Mesenchymal stem cell (in vitro differentiated cells and primary cell): Measurements from ENCODE around the gene CARD11.

Source experiments
- DNase-seq: peaks from one replicate; pipeline ENCODE4 v3.0.0-alpha.2; 2013
- H2AFZ ChIP-seq: one replicate; pipeline ENCODE4 v1.6.1; 2013; ENCODE audit warnings: low read depth, mild to moderate bottlenecking, control low read depth, inconsistent platforms, low read length, moderate library complexity
- H2AK5ac ChIP-seq: 2 replicates; pipeline ENCODE4 v1.6.1; 2013; ENCODE audit warnings: low read length, moderate library complexity, mild to moderate bottlenecking, inconsistent platforms; ENCODE audit not compliant: severe bottlenecking
- H2BK120ac ChIP-seq: one replicate; pipeline ENCODE4 v1.6.1; 2013; ENCODE audit warnings: low read depth, mild to moderate bottlenecking, inconsistent platforms, low read length, moderate library complexity
- H2BK12ac ChIP-seq, 2 experiments: one replicate each; pipeline ENCODE4 v1.6.1; 2013; ENCODE audit warnings: inconsistent platforms in 2 of 2, low read length in 2 of 2, mild to moderate bottlenecking in 2 of 2, moderate library complexity in 2 of 2, control low read depth in 1 of 2
- H2BK15ac ChIP-seq: one replicate; pipeline ENCODE4 v1.6.1; 2013; ENCODE audit warnings: mild to moderate bottlenecking, low read depth, inconsistent platforms; ENCODE audit not compliant: poor library complexity, severe bottlenecking
- H2BK5ac ChIP-seq: 2 replicates; pipeline ENCODE4 v1.6.1; 2013; ENCODE audit warnings: low read depth, mild to moderate bottlenecking, low read length, control low read depth, inconsistent platforms; ENCODE audit not compliant: poor library complexity, severe bottlenecking
- H3K14ac ChIP-seq, 2 experiments: one replicate each; pipeline ENCODE4 v1.6.1; 2013; ENCODE audit warnings: inconsistent platforms in 2 of 2, low read length in 2 of 2, control low read depth in 1 of 2, mild to moderate bottlenecking in 1 of 2, moderate library complexity in 1 of 2
- H3K18ac ChIP-seq, 2 experiments: one replicate each; pipeline ENCODE4 v1.6.1; 2013; ENCODE audit warnings: inconsistent platforms in 2 of 2, low read length in 2 of 2, control low read depth in 1 of 2, low read depth in 1 of 2, mild to moderate bottlenecking in 1 of 2
- H3K23ac ChIP-seq, 2 experiments: one replicate each; pipeline ENCODE4 v1.6.1; 2013; ENCODE audit warnings: inconsistent platforms in 2 of 2, low read length in 2 of 2, mild to moderate bottlenecking in 2 of 2, moderate library complexity in 2 of 2, control low read depth in 1 of 2
- H3K27ac ChIP-seq: 2 replicates; pipeline ENCODE4 v1.5.1; 2013; ENCODE audit warnings: mild to moderate bottlenecking, moderate library complexity, low read length, control low read depth, inconsistent platforms; ENCODE audit not compliant: poor library complexity, severe bottlenecking
- H3K27me3 ChIP-seq, 2 experiments: 2 replicates each; pipeline versions ENCODE4 v1.6.1 to v1.7.0; 2013; ENCODE audit warnings: low read length in 2 of 2, mild to moderate bottlenecking in 2 of 2, moderate library complexity in 2 of 2, control low read depth in 1 of 2, inconsistent platforms in 1 of 2; ENCODE audit not compliant: control insufficient read depth in 1 of 2, insufficient read depth in 1 of 2
- H3K36me3 ChIP-seq, 2 experiments: 2 replicates each; pipeline versions ENCODE4 v1.6.1 to v1.7.0; 2013; ENCODE audit warnings: low read length in 2 of 2, control low read depth in 1 of 2, inconsistent platforms in 1 of 2, low read depth in 1 of 2, mild to moderate bottlenecking in 1 of 2; ENCODE audit not compliant: insufficient read depth in 2 of 2, control insufficient read depth in 1 of 2
- H3K4ac ChIP-seq, 2 experiments: one replicate each; pipeline ENCODE4 v1.6.1; 2013; ENCODE audit warnings: inconsistent platforms in 2 of 2, low read length in 2 of 2, mild to moderate bottlenecking in 2 of 2, moderate library complexity in 2 of 2, control low read depth in 1 of 2, low read depth in 1 of 2
- H3K4me1 ChIP-seq: 2 replicates; pipeline ENCODE4 v1.6.1; 2013; ENCODE audit warnings: low read depth, low read length, control low read depth; ENCODE audit not compliant: control insufficient read depth, insufficient read depth
- H3K4me2 ChIP-seq: 2 replicates; pipeline ENCODE4 v1.6.1; 2013; ENCODE audit warnings: low read length, mild to moderate bottlenecking, inconsistent platforms; ENCODE audit not compliant: poor library complexity, severe bottlenecking
- H3K4me3 ChIP-seq, 2 experiments: 2 replicates each; pipeline versions ENCODE4 v1.5.1 to v1.7.0; 2013; ENCODE audit warnings: low read length in 2 of 2, mild to moderate bottlenecking in 2 of 2, control low read depth in 1 of 2, low read depth in 1 of 2; ENCODE audit not compliant: insufficient read depth in 1 of 2
- H3K79me1 ChIP-seq: replicated peaks from 2 replicates; pipeline ENCODE4 v1.6.1; 2013; ENCODE audit warnings: mild to moderate bottlenecking, control low read depth, low read length, inconsistent platforms; ENCODE audit not compliant: poor library complexity, severe bottlenecking
- H3K9ac ChIP-seq: 2 replicates; pipeline ENCODE4 v1.7.0; 2013; ENCODE audit warnings: mild to moderate bottlenecking, low read length, moderate library complexity
- H3K9me3 ChIP-seq: 2 replicates; pipeline ENCODE4 v1.7.0; 2013; ENCODE audit warnings: mild to moderate bottlenecking, low read length; ENCODE audit not compliant: control insufficient read depth
- H4K8ac ChIP-seq: one replicate; pipeline ENCODE4 v1.6.1; 2013; ENCODE audit warnings: inconsistent platforms, mild to moderate bottlenecking, low read length, moderate library complexity
- H4K91ac ChIP-seq: one replicate; pipeline ENCODE4 v1.6.1; 2013; ENCODE audit warnings: mild to moderate bottlenecking, low read length, inconsistent platforms
- WGBS: methylation state at CpG from one replicate; pipeline ENCODE4 v1.1.7; 2013; ENCODE audit warnings: mixed read lengths; 5-methylcytosine and 5-hydroxymethylcytosine counted together

The CARD11 gene

GRCh38 chr7:2912684-2913439 is 130.8 kb downstream of the CARD11 start:
- Histone ChIP-seq H3K27ac (no peak overlapping the region), H3K14ac (no peak overlapping the region), H2BK5ac (no peak overlapping the region), H2BK12ac (no peak overlapping the region), H2AFZ (no peak overlapping the region), H3K18ac (no peak overlapping the region), H2BK15ac (no peak overlapping the region), H2AK5ac (no peak overlapping the region), H3K79me1 (no peaks in the 10 kb centered on the region), H3K36me3 (no peaks in the 10 kb centered on the region), H3K9ac (no peak overlapping the region), H3K9me3 (no peaks in the 10 kb centered on the region), H3K23ac (no peak overlapping the region), H3K4me1 (no peaks in the 10 kb centered on the region), H3K4ac (no peak overlapping the region), H4K8ac (no peak overlapping the region), H3K4me2 (no peak overlapping the region), H3K27me3 (peaks cover 0 to 3% of the 10 kb centered on the region in 2 experiments), H4K91ac (no peak overlapping the region), H2BK120ac (no peak overlapping the region), H3K4me3 (no peak overlapping the region)
- 91% methylated on average over 16 of the region's 16 CpGs for WGBS
- DNase-seq: no peak

- no peak overlapping the region for H2BK15ac ChIP-seq
- H4K91ac ChIP-seq: no peak overlapping the region
- no peak overlapping the region for H2AK5ac ChIP-seq
- no peak for DNase-seq
- no peak overlapping the region for H2BK5ac ChIP-seq
- H3K4ac ChIP-seq: no peak overlapping the region
- H3K27me3 ChIP-seq: peaks cover 0 to 3% of the 10 kb centered on the region in 2 experiments
- H3K79me1 ChIP-seq: no peaks in the 10 kb centered on the region
- H3K9ac ChIP-seq: no peak overlapping the region
- no peak overlapping the region for H2BK12ac ChIP-seq
- no peak overlapping the region for H3K18ac ChIP-seq
- no peak overlapping the region for H3K14ac ChIP-seq
- WGBS: 78% methylated on average over 13 of the region's 13 CpGs
- H4K8ac ChIP-seq: no peak overlapping the region
- H3K23ac ChIP-seq: no peak overlapping the region
- no peaks in the 10 kb centered on the region for H3K36me3 ChIP-seq
- H3K4me2 ChIP-seq: no peak overlapping the region
- no peak overlapping the region for H3K4me3 ChIP-seq
- no peak overlapping the region for H2AFZ ChIP-seq
- H3K9me3 ChIP-seq: no peaks in the 10 kb centered on the region
- H3K4me1 ChIP-seq: no peaks in the 10 kb centered on the region
- H3K27ac ChIP-seq: no peak overlapping the region
- H2BK120ac ChIP-seq: no peak overlapping the region
These were observed 132.2 kb downstream of the CARD11 start for GRCh38 chr7:2911466-2911865.

- Histone ChIP-seq H2AK5ac (no peak overlapping the region), H3K9ac (no peak overlapping the region), H2BK5ac (no peak overlapping the region), H3K79me1 (no peaks in the 10 kb centered on the region), H4K8ac (no peak overlapping the region), H3K4me3 (no peak overlapping the region), H2BK120ac (no peak overlapping the region), H2BK15ac (no peak overlapping the region), H3K14ac (no peak overlapping the region), H3K27me3 (peaks cover 0 to 6% of the 10 kb centered on the region in 2 experiments), H3K9me3 (peaks cover 6% of the 10 kb centered on the region), H2AFZ (no peak overlapping the region), H3K4me2 (no peak overlapping the region), H3K4ac (no peak overlapping the region), H3K36me3 (no peaks in the 10 kb centered on the region), H3K23ac (no peak overlapping the region), H3K4me1 (no peaks in the 10 kb centered on the region), H4K91ac (no peak overlapping the region), H2BK12ac (no peak overlapping the region), H3K18ac (no peak overlapping the region), H3K27ac (no peak overlapping the region)
- WGBS: 92% methylated on average over 18 of the region's 18 CpGs
- no peak for DNase-seq
These were observed 134.1 kb downstream of the CARD11 start for GRCh38 chr7:2909471-2910039.

GRCh38 chr7:2909043-2909442 is 134.6 kb downstream of the CARD11 start:
- WGBS: 97% methylated on average over 8 of the region's 17 CpGs
- Histone ChIP-seq H3K79me1 (no peaks in the 10 kb centered on the region), H3K18ac (no peak overlapping the region), H3K36me3 (no peaks in the 10 kb centered on the region), H3K9me3 (peaks cover 6% of the 10 kb centered on the region), H3K4ac (no peak overlapping the region), H3K23ac (no peak overlapping the region), H2BK12ac (no peak overlapping the region), H3K9ac (no peak overlapping the region), H2BK120ac (no peak overlapping the region), H3K4me1 (no peaks in the 10 kb centered on the region), H4K91ac (no peak overlapping the region), H3K14ac (no peak overlapping the region), H3K4me3 (no peak overlapping the region), H2BK15ac (no peak overlapping the region), H3K27me3 (peaks cover 0 to 10% of the 10 kb centered on the region in 2 experiments), H2AFZ (no peak overlapping the region), H2BK5ac (no peak overlapping the region), H2AK5ac (no peak overlapping the region), H4K8ac (no peak overlapping the region), H3K27ac (no peak overlapping the region), H3K4me2 (no peak overlapping the region)
- no peak for DNase-seq
